Measurements from ENCODE around the gene DDX24. TPM values are rescaled to one million over a fixed set of nuclear protein-coding genes. Genes with fewer than 3 reads are reported as not detected.

The DDX24 gene
- total RNA-seq, 1 experiment from 2014 or later: 145 TPM

DNA sequence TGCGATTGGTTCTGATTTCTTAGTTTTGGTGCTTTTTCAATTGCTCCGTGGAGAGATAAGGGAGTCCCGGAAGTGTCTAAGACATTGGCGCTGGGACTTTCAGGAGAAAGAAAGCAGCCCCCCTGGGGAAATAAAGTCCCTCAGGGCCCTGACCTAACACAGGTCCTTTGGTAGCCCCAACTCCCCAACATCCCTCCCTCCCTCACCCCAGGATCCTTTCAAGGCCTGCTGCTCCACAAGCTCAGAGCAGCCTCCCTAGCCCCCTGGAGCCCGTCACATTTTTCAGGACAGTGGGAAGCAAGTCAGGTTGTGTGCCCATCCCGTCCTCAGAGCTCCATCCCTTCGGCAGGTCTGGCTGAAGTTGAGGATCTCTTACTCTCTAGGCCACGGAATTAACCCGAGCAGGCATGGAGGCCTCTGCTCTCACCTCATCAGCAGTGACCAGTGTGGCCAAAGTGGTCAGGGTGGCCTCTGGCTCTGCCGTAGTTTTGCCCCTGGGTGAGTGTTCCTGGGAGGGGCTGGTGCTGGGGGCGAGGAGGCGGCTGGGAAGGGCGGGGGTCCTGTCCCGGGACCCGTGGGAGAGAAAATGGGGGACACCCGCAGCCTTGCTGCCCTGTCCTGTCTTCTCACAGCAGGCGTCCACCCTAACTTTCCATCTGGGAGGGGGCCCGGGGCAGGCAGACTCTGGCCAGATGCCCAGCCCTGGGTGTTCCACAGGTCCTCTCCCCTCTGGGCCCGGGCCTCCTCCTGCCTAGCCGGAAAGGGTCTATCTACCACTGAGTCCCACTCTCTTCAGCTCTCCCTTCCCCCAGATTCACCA, 30.5 kb upstream of the DDX24 start:
- Histone ChIP-seq H3K4me3 (peak overlapping the region; percentile 33), H3K27ac (peak overlapping the region; percentile 56), H3K9me3 (replicated peaks) (no peaks in the 10 kb centered on the region), H3K27me3 (replicated peaks) (no peaks in the 10 kb centered on the region), H3K36me3 (no peaks in the 10 kb centered on the region), H3K4me1 (replicated peaks) (peaks cover 19% of the 10 kb centered on the region)
- no peak for DNase-seq (ENCODE audit: low read depth in 1 of 2, low spot score in 2 of 2)

DNA sequence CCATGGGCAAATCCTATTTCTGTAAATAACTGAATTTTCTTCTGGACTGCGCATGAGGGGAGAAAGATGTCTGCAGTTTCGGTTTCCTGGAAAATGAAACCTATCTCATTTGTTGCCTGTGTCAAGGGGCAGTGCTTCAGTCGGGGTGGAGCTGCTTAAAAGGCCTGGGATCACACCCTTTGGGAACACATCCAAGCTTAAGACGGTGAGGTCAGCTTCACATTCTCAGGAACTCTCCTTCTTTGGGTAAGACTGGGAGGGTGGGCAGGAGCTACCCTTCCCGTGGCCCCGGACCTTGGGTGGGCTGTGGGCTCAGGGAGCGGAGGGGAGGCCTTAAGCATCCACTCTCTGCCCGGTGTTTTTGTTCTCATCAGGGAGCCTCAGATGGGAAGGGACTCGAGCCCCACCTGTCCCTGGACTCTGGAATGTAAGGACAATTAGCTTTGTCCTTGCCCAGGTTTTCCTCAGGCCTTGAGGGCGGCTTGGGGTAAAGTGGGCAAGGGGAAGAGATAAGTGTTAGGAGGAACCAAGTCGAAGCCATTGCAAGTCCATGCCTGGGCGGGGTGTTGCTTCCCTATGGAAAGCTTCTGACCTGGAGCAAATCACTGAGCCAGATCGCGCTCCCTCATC, 29.7 kb upstream of the DDX24 start, which contains the start of gene IFI27:
TSS of gene IFI27 (plus strand) at position 185 of the 630 bp plus-strand sequence.
- Histone ChIP-seq H3K27me3 (replicated peaks) (no peaks in the 10 kb centered on the region), H3K36me3 (no peaks in the 10 kb centered on the region), H3K9me3 (replicated peaks) (no peaks in the 10 kb centered on the region), H3K4me1 (replicated peaks) (peaks cover 19% of the 10 kb centered on the region), H3K4me3 (peak within 1 kb of the TSS; percentile 33), H3K27ac (peak within 1 kb of the TSS; percentile 56)
- peak; percentile 64 to 74 for DNase-seq (ENCODE audit: low read depth in 1 of 2, low spot score in 2 of 2)

DNA sequence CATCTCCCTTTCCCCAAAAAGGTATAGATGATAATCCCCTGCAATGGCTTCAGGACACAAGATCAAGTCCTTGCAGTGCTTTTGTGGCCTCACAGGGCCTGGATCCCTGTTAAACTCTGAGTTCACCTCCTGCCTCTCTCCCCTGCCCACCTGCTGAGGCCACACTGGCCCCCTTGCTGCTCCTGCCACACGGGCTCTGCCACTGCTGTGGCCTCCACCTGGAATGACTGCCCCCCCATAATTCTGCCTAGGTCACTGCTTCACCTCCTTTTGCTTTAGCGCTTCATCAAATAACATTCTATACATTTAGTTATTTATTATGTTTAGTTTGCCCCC, 28.9 kb upstream of the DDX24 start:
- Histone ChIP-seq H3K36me3 (no peaks in the 10 kb centered on the region), H3K4me1 (replicated peaks) (peaks cover 19% of the 10 kb centered on the region), H3K4me3 (no peak overlapping the region), H3K27ac (peak overlapping the region; percentile 56), H3K9me3 (replicated peaks) (no peaks in the 10 kb centered on the region), H3K27me3 (replicated peaks) (no peaks in the 10 kb centered on the region)
- no peak for DNase-seq (ENCODE audit: low read depth in 1 of 2, low spot score in 2 of 2)

DNA sequence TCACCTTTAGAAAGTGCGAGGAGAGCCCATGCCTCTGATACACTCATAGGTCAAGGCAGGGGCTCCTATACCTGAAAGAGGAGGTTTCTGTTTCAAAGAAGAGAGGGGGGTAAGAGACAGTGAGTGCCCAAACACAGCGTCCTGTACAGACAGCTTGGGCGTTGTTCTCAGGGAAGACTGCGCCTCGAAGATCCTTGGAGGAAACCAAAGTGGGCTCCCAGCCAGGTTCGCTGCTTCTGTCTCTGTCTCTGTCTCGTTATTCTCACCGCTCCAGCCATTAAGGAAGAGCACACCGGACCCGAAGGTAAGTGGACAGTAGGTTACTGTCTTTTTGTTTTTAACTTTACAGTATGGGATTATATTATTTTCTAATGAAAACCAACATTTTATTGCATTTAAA, 23.7 kb upstream of the DDX24 start:
- Histone ChIP-seq H3K27ac (no peak overlapping the region), H3K4me1 (replicated peaks) (peaks cover 10% of the 10 kb centered on the region), H3K27me3 (replicated peaks) (no peaks in the 10 kb centered on the region), H3K4me3 (no peak overlapping the region), H3K9me3 (replicated peaks) (no peaks in the 10 kb centered on the region), H3K36me3 (peaks cover 6% of the 10 kb centered on the region; the same call in 1 of the 2 replicates)
- DNase-seq (ENCODE audit: low read depth in 1 of 2, low spot score in 2 of 2): no peak

DNA sequence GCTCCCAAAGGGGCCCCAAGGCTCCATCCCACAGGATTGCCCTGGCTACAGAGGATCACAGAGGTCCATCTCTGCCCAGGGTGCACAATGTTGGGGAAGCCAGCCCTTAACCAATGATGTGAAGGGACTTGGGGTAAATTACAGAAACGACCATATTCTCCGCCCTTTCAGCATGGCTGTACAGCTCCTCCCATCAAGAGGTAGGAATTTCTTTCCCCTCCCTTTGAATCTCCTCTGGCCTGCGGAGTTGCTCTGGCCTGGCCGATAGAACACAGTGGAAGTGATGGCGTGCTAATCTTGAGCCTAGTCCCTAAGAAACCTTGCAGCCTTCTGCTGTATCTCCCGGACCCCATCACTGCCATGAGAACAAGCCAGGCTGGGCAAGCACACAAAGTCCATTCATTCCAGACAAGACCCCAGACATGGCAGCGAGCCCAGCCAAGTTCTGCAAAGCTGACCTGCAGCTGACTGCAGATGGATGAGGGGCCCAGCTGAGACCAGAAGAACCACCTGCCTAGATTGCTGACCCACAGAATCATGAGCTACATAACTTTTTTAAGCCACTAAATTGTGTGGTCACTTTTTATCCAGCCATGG, 22.6 kb upstream of the DDX24 start:
- no peak for DNase-seq (ENCODE audit: low read depth in 1 of 2, low spot score in 2 of 2)
- H3K27me3 ChIP-seq (replicated peaks): no peaks in the 10 kb centered on the region
- no peak overlapping the region for H3K4me3 ChIP-seq
- no peak overlapping the region for H3K27ac ChIP-seq
- H3K36me3 ChIP-seq: peaks cover 6% of the 10 kb centered on the region; the same call in 1 of the 2 replicates
- no peaks in the 10 kb centered on the region for H3K9me3 ChIP-seq (replicated peaks)
- peaks cover 10% of the 10 kb centered on the region for H3K4me1 ChIP-seq (replicated peaks)

DNA sequence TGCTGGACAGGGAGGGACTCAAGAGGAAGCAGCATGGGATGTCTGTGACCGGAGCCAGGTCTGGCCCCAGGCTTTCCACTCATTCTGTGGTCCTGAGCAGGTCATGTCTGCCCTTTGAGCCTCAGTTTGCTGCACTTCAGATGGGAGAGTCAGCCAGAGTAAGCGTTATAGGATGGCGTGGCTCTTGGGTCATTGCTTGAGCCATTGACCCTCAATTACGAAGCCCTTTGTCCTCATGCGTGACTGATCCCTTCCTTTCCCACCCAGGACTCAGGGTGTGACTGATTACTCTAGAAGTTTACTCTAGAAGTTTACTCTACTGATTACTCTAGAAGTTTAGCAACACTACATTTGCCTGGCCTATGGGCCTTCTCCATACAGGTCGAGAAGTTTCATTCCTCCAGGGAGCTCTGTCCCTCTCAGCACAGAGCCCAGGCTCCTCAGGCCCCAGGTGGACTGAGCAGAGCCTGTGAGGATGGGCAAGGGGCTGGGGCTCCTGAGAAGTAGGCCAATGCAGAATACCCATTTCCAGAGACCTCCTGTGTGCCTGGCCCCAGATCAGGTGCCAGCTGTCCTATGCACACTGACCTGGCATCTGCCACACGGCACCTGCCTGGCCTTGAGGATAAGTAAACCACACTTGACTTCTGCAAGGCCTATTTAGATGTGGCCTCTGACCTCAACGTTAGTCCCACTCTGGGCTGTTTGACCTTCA, 21.9 kb upstream of the DDX24 start:
- no peak overlapping the region for H3K4me3 ChIP-seq
- no peak for DNase-seq (ENCODE audit: low read depth in 1 of 2, low spot score in 2 of 2)
- H3K27ac ChIP-seq: no peak overlapping the region
- peaks cover 10% of the 10 kb centered on the region for H3K4me1 ChIP-seq (replicated peaks)
- H3K9me3 ChIP-seq (replicated peaks): no peaks in the 10 kb centered on the region
- H3K36me3 ChIP-seq: peaks cover 6% of the 10 kb centered on the region; the same call in 1 of the 2 replicates
- no peaks in the 10 kb centered on the region for H3K27me3 ChIP-seq (replicated peaks)

DNA sequence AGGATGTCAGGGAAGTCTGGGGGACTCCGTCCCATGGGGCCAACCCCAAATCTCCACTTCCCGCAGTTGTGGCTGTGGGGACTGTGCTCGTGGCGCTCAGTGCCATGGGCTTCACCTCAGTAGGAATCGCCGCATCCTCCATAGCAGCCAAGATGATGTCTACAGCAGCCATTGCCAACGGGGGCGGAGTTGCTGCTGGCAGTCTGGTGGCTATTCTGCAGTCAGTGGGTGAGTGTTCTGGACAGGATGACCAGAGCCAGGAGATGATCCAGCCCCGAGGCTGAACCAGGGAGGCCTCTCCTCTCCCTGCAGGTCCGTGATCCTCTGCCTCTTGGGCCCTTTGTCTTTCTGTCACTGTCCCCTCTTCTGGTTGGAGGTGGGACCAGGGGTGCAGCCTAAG, 20.7 kb upstream of the DDX24 start:
- Histone ChIP-seq H3K9me3 (replicated peaks) (no peaks in the 10 kb centered on the region), H3K27ac (no peak overlapping the region), H3K36me3 (peaks cover 10% of the 10 kb centered on the region; the same call in 1 of the 2 replicates), H3K4me3 (no peak overlapping the region), H3K27me3 (replicated peaks) (no peaks in the 10 kb centered on the region), H3K4me1 (replicated peaks) (peaks cover 10% of the 10 kb centered on the region)
- DNase-seq (ENCODE audit: low read depth in 1 of 2, low spot score in 2 of 2): no peak

DNA sequence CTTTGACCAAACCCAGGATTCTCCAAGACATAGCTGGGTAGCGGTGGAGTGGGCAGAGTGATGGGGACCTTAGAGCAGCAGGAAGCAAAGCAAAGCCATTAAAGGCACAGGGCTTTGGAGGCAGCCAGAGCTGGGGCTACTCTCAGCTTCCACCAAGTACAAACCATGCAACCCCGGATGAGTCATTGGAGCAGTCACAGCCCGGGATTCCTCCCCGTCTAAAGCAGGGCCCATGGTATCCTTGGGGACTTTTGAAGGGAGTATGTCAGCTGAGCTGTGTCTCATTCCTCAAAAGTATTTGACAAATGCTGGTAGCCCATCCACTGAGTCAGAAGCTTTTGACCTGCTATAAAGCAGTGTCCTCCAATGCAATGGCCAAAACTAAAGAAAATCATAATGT, 19.8 kb upstream of the DDX24 start:
- no peaks in the 10 kb centered on the region for H3K9me3 ChIP-seq (replicated peaks)
- H3K36me3 ChIP-seq: peaks cover 10% of the 10 kb centered on the region; the same call in 1 of the 2 replicates
- H3K27me3 ChIP-seq (replicated peaks): no peaks in the 10 kb centered on the region
- no peak overlapping the region for H3K27ac ChIP-seq
- H3K4me3 ChIP-seq: no peak overlapping the region
- DNase-seq (ENCODE audit: low read depth in 1 of 2, low spot score in 2 of 2): peak; percentile 36 to 66
- peaks cover 10% of the 10 kb centered on the region for H3K4me1 ChIP-seq (replicated peaks)

DNA sequence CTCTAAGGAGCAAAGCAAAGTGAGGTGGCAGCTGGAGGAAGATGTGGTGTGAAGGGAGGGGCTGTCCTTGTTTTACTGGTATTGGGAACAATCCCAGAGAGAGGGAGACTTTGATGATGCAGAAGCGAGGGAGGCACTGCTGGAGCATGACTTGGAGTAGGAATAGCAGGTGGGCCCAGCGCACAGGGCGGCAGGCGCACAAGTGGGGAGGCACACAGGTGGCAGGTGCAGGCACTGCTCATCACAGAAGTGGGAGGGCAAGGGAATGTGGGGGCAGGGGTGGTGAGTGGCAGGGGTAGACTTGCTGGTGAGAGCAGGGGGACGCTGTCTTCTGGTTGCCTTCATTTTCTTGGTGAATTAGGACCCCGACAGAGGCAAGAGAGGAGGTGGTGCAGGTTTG, 18.0 kb upstream of the DDX24 start:
- no peak for DNase-seq (ENCODE audit: low read depth in 1 of 2, low spot score in 2 of 2)
- H3K27ac ChIP-seq: no peak overlapping the region

DNA sequence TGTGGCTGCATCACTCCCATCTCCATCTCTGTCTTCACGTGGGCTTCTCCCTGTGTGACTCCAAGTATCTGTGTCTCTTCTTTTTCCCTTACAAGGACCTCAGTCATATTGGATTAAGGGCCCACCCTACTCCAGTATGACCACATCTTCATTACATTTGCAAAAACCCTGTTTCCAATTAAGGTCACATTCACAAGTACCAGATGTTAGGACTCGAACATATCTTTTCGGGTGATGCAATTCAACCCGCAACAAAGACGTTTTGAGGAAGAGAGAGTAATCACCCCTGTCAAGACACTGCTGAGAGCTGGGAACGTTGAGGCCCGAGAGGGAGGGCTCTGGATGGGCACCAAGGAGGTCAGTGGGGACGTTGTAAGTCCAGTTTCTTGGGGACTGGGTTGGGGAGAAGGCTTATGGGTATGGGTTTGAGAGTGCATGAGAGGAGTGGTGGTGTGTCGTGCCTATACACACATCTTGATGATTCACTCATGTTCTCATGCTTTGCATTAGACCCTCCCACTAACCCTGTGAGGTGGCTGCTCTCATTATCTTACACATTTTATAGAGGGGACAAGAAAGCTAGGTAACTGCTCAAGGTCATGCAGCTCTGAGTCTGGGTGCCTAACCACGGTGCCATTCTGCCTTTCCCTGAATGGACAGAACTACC, 17.5 kb upstream of the DDX24 start:
- no peak overlapping the region for H3K4me3 ChIP-seq
- no peak overlapping the region for H3K27ac ChIP-seq
- DNase-seq (ENCODE audit: low read depth in 1 of 2, low spot score in 2 of 2): no peak

More for the DNA sequence above, 18.0 kb upstream of the DDX24 start:
- Histone ChIP-seq H3K9me3 (replicated peaks) (no peaks in the 10 kb centered on the region), H3K27me3 (replicated peaks) (no peaks in the 10 kb centered on the region), H3K36me3 (peaks cover 7% of the 10 kb centered on the region; the same call in 1 of the 2 replicates), H3K4me3 (no peak overlapping the region), H3K4me1 (replicated peaks) (peaks cover 10% of the 10 kb centered on the region)

DNA sequence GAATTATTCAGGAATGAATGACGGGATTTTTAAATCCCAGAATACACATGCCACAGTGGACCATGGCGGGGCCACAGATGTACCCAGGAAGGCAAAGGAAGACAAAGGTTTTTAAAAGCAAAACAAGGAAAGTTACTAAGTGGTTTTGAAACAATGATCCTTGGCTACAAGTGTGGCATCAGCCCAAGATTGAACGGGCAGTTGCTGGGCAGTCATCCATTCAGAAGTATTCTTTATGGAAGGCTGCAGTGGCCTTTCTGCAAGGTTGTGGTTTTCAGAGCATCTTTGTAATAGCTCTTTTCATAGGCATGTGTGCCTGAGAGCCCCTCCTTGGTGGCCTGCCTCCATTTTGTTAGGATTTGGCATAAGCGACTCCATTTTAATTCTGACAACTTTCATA, 16.1 kb upstream of the DDX24 start:
- peaks cover 7% of the 10 kb centered on the region; the same call in 1 of the 2 replicates for H3K36me3 ChIP-seq
- no peaks in the 10 kb centered on the region for H3K9me3 ChIP-seq (replicated peaks)
- H3K27ac ChIP-seq: no peak overlapping the region
- no peak for DNase-seq (ENCODE audit: low read depth in 1 of 2, low spot score in 2 of 2)
- no peak overlapping the region for H3K4me3 ChIP-seq
- no peaks in the 10 kb centered on the region for H3K27me3 ChIP-seq (replicated peaks)
- H3K4me1 ChIP-seq (replicated peaks): peaks cover 10% of the 10 kb centered on the region

More for the DNA sequence above, 17.5 kb upstream of the DDX24 start:
- no peaks in the 10 kb centered on the region for H3K9me3 ChIP-seq (replicated peaks)
- H3K36me3 ChIP-seq: peaks cover 7% of the 10 kb centered on the region; the same call in 1 of the 2 replicates
- peaks cover 10% of the 10 kb centered on the region for H3K4me1 ChIP-seq (replicated peaks)
- no peaks in the 10 kb centered on the region for H3K27me3 ChIP-seq (replicated peaks)

DNA sequence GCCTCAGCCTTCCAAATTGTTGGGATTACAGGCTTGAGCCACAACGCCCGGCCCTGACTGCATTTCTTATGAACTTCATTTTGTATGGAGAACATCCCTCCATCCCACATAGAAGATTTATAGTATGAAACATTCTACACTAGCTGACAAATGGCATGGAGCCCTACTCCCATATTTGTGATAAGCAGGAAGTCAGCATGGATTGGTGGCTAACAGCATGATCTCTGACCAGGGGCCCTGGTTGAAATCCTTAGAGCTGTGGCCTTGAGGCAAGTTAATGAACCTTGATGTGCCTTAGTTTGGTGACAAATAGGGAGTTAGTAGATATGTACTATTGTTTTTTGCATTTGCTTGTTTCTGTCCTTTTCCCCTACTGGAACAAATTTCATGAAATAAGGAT, 12.4 kb upstream of the DDX24 start:
- peaks cover 4% of the 10 kb centered on the region; the same call in 1 of the 2 replicates for H3K36me3 ChIP-seq
- H3K4me1 ChIP-seq (replicated peaks): peaks cover 13% of the 10 kb centered on the region
- H3K9me3 ChIP-seq (replicated peaks): no peaks in the 10 kb centered on the region
- no peak overlapping the region for H3K4me3 ChIP-seq
- DNase-seq (ENCODE audit: low read depth in 1 of 2, low spot score in 2 of 2): no peak
- H3K27me3 ChIP-seq (replicated peaks): no peaks in the 10 kb centered on the region
- no peak overlapping the region for H3K27ac ChIP-seq

DNA sequence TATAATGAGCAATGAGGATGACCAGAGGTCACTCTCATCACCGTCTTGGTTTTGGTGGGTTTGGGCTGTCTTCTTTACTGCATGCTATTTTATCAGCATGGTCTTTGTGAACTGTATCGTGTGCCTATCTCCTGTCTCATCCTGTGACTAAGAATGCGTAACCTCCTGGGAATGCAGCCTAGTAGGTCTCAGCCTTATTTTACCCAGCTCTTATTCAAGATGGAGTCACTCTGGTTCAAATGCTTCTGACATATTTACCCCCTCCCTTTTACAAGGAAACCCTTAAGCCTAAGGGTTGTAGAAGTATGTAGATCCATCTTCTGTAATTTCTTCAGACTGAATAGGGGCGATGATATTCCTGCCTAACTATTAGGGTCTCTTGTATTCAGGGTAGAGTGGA, 8.5 kb upstream of the DDX24 start:
- Histone ChIP-seq H3K4me1 (replicated peaks) (peaks cover 13% of the 10 kb centered on the region), H3K27me3 (replicated peaks) (no peaks in the 10 kb centered on the region), H3K9me3 (replicated peaks) (no peaks in the 10 kb centered on the region), H3K27ac (no peak overlapping the region), H3K4me3 (no peak overlapping the region), H3K36me3 (no peaks in the 10 kb centered on the region)
- DNase-seq (ENCODE audit: low read depth in 1 of 2, low spot score in 2 of 2): no peak
